Adrenal gland (tissue), 12 donors: ENCODE results near the gene UBA7. TPM values are rescaled to one million over a fixed set of nuclear protein-coding genes. Genes with fewer than 3 reads are reported as not detected.

ENCODE experiments used
- DNase-seq, 7 donors: peaks; one replicate each; pipeline ENCODE4 v3.0.0-alpha.2; 2019 to 2020
- H3K27ac ChIP-seq, 5 donors: fragments of 200-600 bp; sonication (generic) in 4 of 5; 1 replicate in 3 of 5; 2 replicates in 2 of 5; pipeline versions ENCODE4 v1.5.1 to v1.8.0; 2016 to 2020; ENCODE audit warnings: mild to moderate bottlenecking in 1 of 5
- H3K27me3 ChIP-seq: fragments of 200-600 bp; 2 replicates; pipeline ENCODE4 v1.8.0; 2021
- H3K36me3 ChIP-seq, 2 donors: fragments of 200-600 bp; replicated peaks in 1 of 2; 1 replicate in 1 of 2; 2 replicates in 1 of 2; pipeline versions ENCODE4 v1.5.1 to v1.8.0; 2018 to 2022
- H3K4me1 ChIP-seq, 2 donors: fragments of 200-600 bp; replicated peaks in 1 of 2; 1 replicate in 1 of 2; 2 replicates in 1 of 2; pipeline versions ENCODE4 v1.5.1 to v1.8.0; 2018 to 2021
- H3K4me3 ChIP-seq, 4 donors: fragments of 200-600 bp; sonication (generic) in 3 of 4; one replicate each; pipeline ENCODE4 v1.5.1; 2016 to 2018
- H3K9me3 ChIP-seq, 3 donors: fragments of 200-600 bp; sonication (generic) in 1 of 3; replicated peaks in 1 of 3; 1 replicate in 2 of 3; 2 replicates in 1 of 3; pipeline versions ENCODE4 v1.5.1 to v1.8.0; 2016 to 2021
- CTCF ChIP-seq, 6 experiments: fragments of 450-650 bp in 4 of 6; fragments of 200-600 bp in 2 of 6; sonication (generic) in 1 of 6; IDR thresholded peaks; 1 replicate in 5 of 6; 2 replicates in 1 of 6; pipeline versions ENCODE4 v1.5.1 to v1.8.0; 2016 to 2021; ENCODE audit warnings: antibody characterized with exemption in 6 of 6, mild to moderate bottlenecking in 2 of 6, moderate library complexity in 1 of 6
- POLR2A ChIP-seq, 2 donors: fragments of 450-650 bp; IDR thresholded peaks; one replicate each; pipeline ENCODE4 v1.6.1; 2017; ENCODE audit warnings: antibody characterized with exemption in 2 of 2, mild to moderate bottlenecking in 2 of 2, moderate library complexity in 1 of 2
- WGBS, 4 donors: extraction: QIAGEN DNeasy Blood & Tissue Kit in 2 of 4; methylation state at CpG; one replicate each; pipeline versions ENCODE4 v1.1.5 to v1.1.7; 2013 to 2017; 5-methylcytosine and 5-hydroxymethylcytosine counted together
- intact Hi-C, 2 donors: fragments of 100-400 bp; cut with DNase I; formaldehyde crosslinking; loops; one replicate each; pipeline versions ENCODE4 v1.14.1 to v1.15.0; 2022 to 2023
- polyA plus RNA-seq, 3 donors: library from polyadenylated mRNA; stranded (reverse); fragments of 200-250 nt in 2 of 3; fragments of 350-450 nt in 1 of 3; fragmentation: Illumina TruSeq in 1 of 3; extraction: RNeasy Lipid Tissue Mini Kit (QIAGEN cat#74804) in 1 of 3; gene quantifications; one replicate each; pipeline ENCODE4 v1.2.3, GENCODE V29; 2013 to 2014
- total RNA-seq, 9 donors: library from RNA; depleted of rRNA in 4 of 9; stranded (reverse); fragments of >200 nt in 4 of 9; fragments of 120-200 nt in 1 of 9; fragmentation: NEBNext Ultra II Directional in 1 of 9; extraction: Animal tissue kit (Norgen Biotek cat#: 25700) in 1 of 9; gene quantifications; one replicate each; pipeline versions ENCODE4 v1.1.0 to v1.2.4, GENCODE V29; 2013 to 2023
- donor health status: healthy with polysubstance abuse.
- donor health status: Bipolar disorder and iron deficiency.
- donor health status: DM: yes; HTN: yes; CAD: no.
- donor health status: DM: no; HTN: no; CAD: no.
- donor health status: DM: no; HTN: no; CAD: no.
- donor health status: DM: yes; HTN: yes; CAD: no.

The UBA7 gene
- total and polyA plus RNA-seq, 12 donors = 17.5 to 232 (median 60.0) TPM

- DNase-seq = no peak
- Histone ChIP-seq H3K27me3 (no peaks in the 10 kb centered on the region), H3K27ac (no peak overlapping the region), H3K9me3 (no peaks in the 10 kb centered on the region), H3K4me3 (no peak overlapping the region), H3K36me3 (no peaks in the 10 kb centered on the region), H3K4me1 (peaks cover 0 to 5% of the 10 kb centered on the region in 2 donors)
- intact Hi-C loops = no loop called here
- TF ChIP-seq POLR2A (IDR thresholded peaks at IDR 0.05) (no peak), CTCF (IDR thresholded peaks at IDR 0.05) (no peak)
- whole genome bisulfite sequencing, 4 donors = 88 to 94% (median 91%) methylated on average over 3 of the region's 3 CpGs
Measured at GRCh38 chr3:49842843-49843517, 29.2 kb upstream of the UBA7 start.

- no peak for DNase-seq
- H3K36me3 ChIP-seq = no peaks in the 10 kb centered on the region
- H3K9me3 ChIP-seq = no peaks in the 10 kb centered on the region
- intact Hi-C loops = no loop called here
- TF ChIP-seq CTCF (IDR thresholded peaks at IDR 0.05) = no peak
- no peak for TF ChIP-seq POLR2A (IDR thresholded peaks at IDR 0.05)
- H3K4me3 ChIP-seq = no peak overlapping the region
- no peak overlapping the region for H3K27ac ChIP-seq
- 89 to 93% (median 92%) methylated on average over 3 to 7 of the region's 7 CpGs for WGBS, 4 donors
- H3K27me3 ChIP-seq = no peaks in the 10 kb centered on the region
- H3K4me1 ChIP-seq = peaks cover 0 to 5% of the 10 kb centered on the region in 2 donors
Measured at GRCh38 chr3:49841806-49842205, 28.1 kb upstream of the UBA7 start.

GRCh38 chr3:49841126-49841696 is 27.5 kb upstream of the UBA7 start:
- Histone ChIP-seq H3K27ac (no peak overlapping the region), H3K4me3 (no peak overlapping the region), H3K27me3 (no peaks in the 10 kb centered on the region), H3K36me3 (no peaks in the 10 kb centered on the region), H3K4me1 (peaks cover 0 to 5% of the 10 kb centered on the region in 2 donors), H3K9me3 (no peaks in the 10 kb centered on the region)
- intact Hi-C loops = no loop called here
- no peak for TF ChIP-seq CTCF (IDR thresholded peaks at IDR 0.05)
- no peak for TF ChIP-seq POLR2A (IDR thresholded peaks at IDR 0.05)
- DNase-seq = no peak

GRCh38 chr3:49840388-49840787 is 26.6 kb upstream of the UBA7 start:
- Histone ChIP-seq H3K36me3 (no peaks in the 10 kb centered on the region), H3K9me3 (no peaks in the 10 kb centered on the region), H3K4me3 (no peak overlapping the region), H3K27ac (peak overlapping the region in 1 of 5 donors; percentile 0), H3K4me1 (peaks cover 0 to 5% of the 10 kb centered on the region in 2 donors), H3K27me3 (no peaks in the 10 kb centered on the region)
- 72 to 86% (median 79%) methylated on average over 2 of the region's 2 CpGs for WGBS, 4 donors
- TF ChIP-seq CTCF (IDR thresholded peaks at IDR 0.05) (no peak), POLR2A (IDR thresholded peaks at IDR 0.05) (no peak)
- DNase-seq = no peak
- intact Hi-C loops = no loop called here
